ENCODE results near the gene B3GNT3.
A peak's percentile ranks its signal among the peaks of the same experiment; 100 is the strongest.

B3GNT3 gene

GRCh38 chr19:17859533-17860330 is 64.8 kb downstream of the B3GNT3 start, which contains the start of gene RPL18A:
Gene RPL18A, plus strand, starts transcription at chr19:17859910. Its CDS starts 47 bp downstream, at chr19:17859957.
- peaks cover 36% of the 10 kb centered on the region for H3K79me2 ChIP-seq (ENCODE audit: low read length)
- H4K20me1 ChIP-seq (ENCODE audit: insufficient read depth, low read length) = peaks cover 47% of the 10 kb centered on the region
- peak within 1 kb of the TSS; percentile 100 for H3K4me2 ChIP-seq (ENCODE audit: low read length)
- peak within 1 kb of the TSS; percentile 88 for H3K4me3 ChIP-seq (ENCODE audit: low read length)
- peak within 1 kb of the TSS; percentile 99 for H2AFZ ChIP-seq (ENCODE audit: low read depth, low read length)
- TF ChIP-seq CTCF (IDR thresholded peaks at IDR 0.05; ENCODE audit: low read depth, low read length) (peak; percentile 92), EZH2phosphoT487 (IDR thresholded peaks at IDR 0.05; ENCODE audit: low read depth) (no peak)
- H3K36me3 ChIP-seq (replicated peaks; ENCODE audit: low read depth, low read length) = peaks cover 47% of the 10 kb centered on the region
- H3K4me1 ChIP-seq (ENCODE audit: low read length) = peaks cover 36% of the 10 kb centered on the region
- H3K27ac ChIP-seq (ENCODE audit: low read length) = peak within 1 kb of the TSS; percentile 67
- no peaks in the 10 kb centered on the region for H3K9me3 ChIP-seq (ENCODE audit: insufficient read depth, low read length)
- H3K9ac ChIP-seq (ENCODE audit: low read length) = peak within 1 kb of the TSS; percentile 98
- H3K27me3 ChIP-seq (ENCODE audit: low read depth, low read length) = no peaks in the 10 kb centered on the region

- Histone ChIP-seq H2AFZ (ENCODE audit: low read depth, low read length) (no peak overlapping the region), H3K9ac (ENCODE audit: low read length) (peak overlapping the region; percentile 98), H3K4me3 (ENCODE audit: low read length) (peak overlapping the region; percentile 88), H3K27me3 (ENCODE audit: low read depth, low read length) (no peaks in the 10 kb centered on the region), H3K4me1 (ENCODE audit: low read length) (peaks cover 29% of the 10 kb centered on the region), H3K79me2 (ENCODE audit: low read length) (peaks cover 36% of the 10 kb centered on the region), H3K36me3 (replicated peaks; ENCODE audit: low read depth, low read length) (peaks cover 50% of the 10 kb centered on the region), H3K9me3 (ENCODE audit: insufficient read depth, low read length) (no peaks in the 10 kb centered on the region), H3K27ac (ENCODE audit: low read length) (peak overlapping the region; percentile 67), H3K4me2 (ENCODE audit: low read length) (peak overlapping the region; percentile 100), H4K20me1 (ENCODE audit: insufficient read depth, low read length) (peaks cover 54% of the 10 kb centered on the region)
- TF ChIP-seq EZH2phosphoT487 (IDR thresholded peaks at IDR 0.05; ENCODE audit: low read depth) (no peak), CTCF (IDR thresholded peaks at IDR 0.05; ENCODE audit: low read depth, low read length) (no peak)
These were observed 65.5 kb downstream of the B3GNT3 start for GRCh38 chr19:17860331-17860992.

- Histone ChIP-seq H3K36me3 (replicated peaks; ENCODE audit: low read depth, low read length) (peaks cover 50% of the 10 kb centered on the region), H3K4me2 (ENCODE audit: low read length) (peak overlapping the region; percentile 100), H4K20me1 (ENCODE audit: insufficient read depth, low read length) (peaks cover 59% of the 10 kb centered on the region)
These were observed 66.0 kb downstream of the B3GNT3 start for GRCh38 chr19:17860993-17861360.

More at GRCh38 chr19:17860993-17861360, 66.0 kb downstream of the B3GNT3 start:
- no peak for TF ChIP-seq EZH2phosphoT487 (IDR thresholded peaks at IDR 0.05; ENCODE audit: low read depth)
- no peak for TF ChIP-seq CTCF (IDR thresholded peaks at IDR 0.05; ENCODE audit: low read depth, low read length)
- Histone ChIP-seq H3K9ac (ENCODE audit: low read length) (peak overlapping the region; percentile 98), H3K27ac (ENCODE audit: low read length) (peak overlapping the region; percentile 67), H2AFZ (ENCODE audit: low read depth, low read length) (no peak overlapping the region), H3K4me1 (ENCODE audit: low read length) (peaks cover 25% of the 10 kb centered on the region), H3K79me2 (ENCODE audit: low read length) (peaks cover 36% of the 10 kb centered on the region), H3K27me3 (ENCODE audit: low read depth, low read length) (no peaks in the 10 kb centered on the region), H3K9me3 (ENCODE audit: insufficient read depth, low read length) (no peaks in the 10 kb centered on the region), H3K4me3 (ENCODE audit: low read length) (peak overlapping the region; percentile 88)

Measured in OCI-LY3 (cell line).